ENCODE data around the gene SLC5A10.

DNA sequence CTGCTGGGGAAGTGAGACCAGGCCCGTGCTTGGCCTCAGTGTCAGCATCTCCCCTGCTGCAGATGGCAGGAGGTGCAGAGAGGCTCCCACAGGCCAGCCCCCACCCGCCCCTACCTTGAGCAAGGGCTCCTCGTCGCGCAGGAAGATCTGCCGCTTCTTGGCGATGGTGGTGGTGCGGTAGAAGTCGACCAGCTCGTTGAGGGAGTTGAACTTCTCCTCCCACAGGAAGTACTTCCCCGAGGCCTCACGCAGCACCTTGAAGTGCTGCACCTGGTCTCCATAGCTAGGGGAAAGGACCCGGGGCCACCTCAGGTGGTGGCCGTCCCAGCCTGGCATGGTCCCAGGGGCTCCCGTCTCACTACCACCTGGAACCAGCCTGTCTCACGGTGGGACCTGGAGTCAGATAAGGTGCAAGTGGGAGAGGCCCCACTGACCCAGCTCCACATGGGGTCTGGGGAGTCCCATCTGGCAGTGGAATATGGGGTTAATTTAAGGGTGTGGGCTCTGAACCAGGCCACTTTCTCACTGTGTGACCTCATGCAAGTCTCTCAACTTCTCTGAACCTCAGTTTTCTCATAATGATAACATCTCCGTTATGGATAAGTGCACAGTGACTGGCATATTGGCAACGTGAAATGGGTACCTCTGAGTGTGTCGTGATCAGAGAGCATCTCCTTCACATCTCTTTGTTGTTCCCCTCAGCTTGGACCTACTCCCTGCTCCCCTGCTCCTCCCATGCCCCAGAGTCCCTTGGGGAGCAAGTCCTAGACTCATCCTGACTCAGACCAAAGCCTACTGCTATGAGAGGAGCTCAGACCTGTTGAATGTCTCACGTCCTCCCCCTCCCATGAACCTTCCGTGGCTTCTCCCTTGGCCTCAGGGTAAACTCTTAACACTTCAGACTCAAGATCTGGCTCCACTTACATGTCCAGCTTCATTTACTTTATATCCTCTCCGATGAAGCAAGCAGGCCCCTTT, 72.4 kb downstream of the SLC5A10 start:
- TF ChIP-seq, protein P1, sequence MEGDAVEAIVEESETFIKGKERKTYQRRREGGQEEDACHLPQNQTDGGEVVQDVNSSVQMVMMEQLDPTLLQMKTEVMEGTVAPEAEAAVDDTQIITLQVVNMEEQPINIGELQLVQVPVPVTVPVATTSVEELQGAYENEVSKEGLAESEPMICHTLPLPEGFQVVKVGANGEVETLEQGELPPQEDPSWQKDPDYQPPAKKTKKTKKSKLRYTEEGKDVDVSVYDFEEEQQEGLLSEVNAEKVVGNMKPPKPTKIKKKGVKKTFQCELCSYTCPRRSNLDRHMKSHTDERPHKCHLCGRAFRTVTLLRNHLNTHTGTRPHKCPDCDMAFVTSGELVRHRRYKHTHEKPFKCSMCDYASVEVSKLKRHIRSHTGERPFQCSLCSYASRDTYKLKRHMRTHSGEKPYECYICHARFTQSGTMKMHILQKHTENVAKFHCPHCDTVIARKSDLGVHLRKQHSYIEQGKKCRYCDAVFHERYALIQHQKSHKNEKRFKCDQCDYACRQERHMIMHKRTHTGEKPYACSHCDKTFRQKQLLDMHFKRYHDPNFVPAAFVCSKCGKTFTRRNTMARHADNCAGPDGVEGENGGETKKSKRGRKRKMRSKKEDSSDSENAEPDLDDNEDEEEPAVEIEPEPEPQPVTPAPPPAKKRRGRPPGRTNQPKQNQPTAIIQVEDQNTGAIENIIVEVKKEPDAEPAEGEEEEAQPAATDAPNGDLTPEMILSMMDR (IDR thresholded peaks at IDR 0.05; ENCODE audit: insufficient read depth, low read depth, low read length): no peak
- TF ChIP-seq EZH2 (IDR thresholded peaks at IDR 0.05; ENCODE audit: insufficient read depth, low read length): no peak
